ENCODE data around the gene MRPL39. TPM values are rescaled to one million over a fixed set of nuclear protein-coding genes. Genes with fewer than 3 reads are reported as not detected.
A peak's percentile ranks its signal among the peaks of the same experiment; 100 is the strongest.

Gene MRPL39
- total and polyA plus RNA-seq, 12 donors = 39.3 to 73.6 (median 52.7) TPM

DNA sequence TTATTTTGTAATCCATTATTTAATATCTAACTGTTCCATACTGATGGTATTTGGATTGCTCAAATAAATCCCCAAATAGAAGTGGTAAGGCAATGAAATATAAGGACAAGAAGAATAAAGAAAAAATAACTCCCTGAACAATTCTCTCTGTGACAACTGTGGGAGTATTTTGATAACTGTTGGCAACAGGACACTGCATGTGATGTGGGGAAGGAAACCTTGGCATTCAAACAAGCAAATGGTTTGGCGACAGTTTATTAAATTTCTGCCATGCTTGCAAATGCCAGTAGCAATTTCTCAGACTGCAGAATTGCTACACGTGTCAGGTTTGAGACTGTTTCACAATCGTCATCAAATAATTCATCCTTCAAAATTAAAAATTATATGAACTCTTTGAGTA is 8.6 kb upstream of the MRPL39 start:
- no peak for DNase-seq
- WGBS, 2 donors = 38 to 45% methylated on average over 3 of the region's 3 CpGs
- peak overlapping the region in 3 of 10 donors; percentile 34 to 64 (median 55) for H3K27ac ChIP-seq

GRCh38 chr21:25614441-25614840 is 7.2 kb upstream of the MRPL39 start:
- H3K36me3 ChIP-seq = no peaks in the 10 kb centered on the region
- peaks cover 0 to 15% (median 0%) of the 10 kb centered on the region in 9 donors for H3K4me1 ChIP-seq

More for the DNA sequence above, 8.6 kb upstream of the MRPL39 start:
- Histone ChIP-seq H3K4me1 (peaks cover 0 to 15% (median 0%) of the 10 kb centered on the region in 9 donors), H3K27me3 (no peaks in the 10 kb centered on the region), H3K4me3 (no peak overlapping the region), H3K36me3 (no peaks in the 10 kb centered on the region), H3K9me3 (no peaks in the 10 kb centered on the region)
- TF ChIP-seq, protein P1, sequence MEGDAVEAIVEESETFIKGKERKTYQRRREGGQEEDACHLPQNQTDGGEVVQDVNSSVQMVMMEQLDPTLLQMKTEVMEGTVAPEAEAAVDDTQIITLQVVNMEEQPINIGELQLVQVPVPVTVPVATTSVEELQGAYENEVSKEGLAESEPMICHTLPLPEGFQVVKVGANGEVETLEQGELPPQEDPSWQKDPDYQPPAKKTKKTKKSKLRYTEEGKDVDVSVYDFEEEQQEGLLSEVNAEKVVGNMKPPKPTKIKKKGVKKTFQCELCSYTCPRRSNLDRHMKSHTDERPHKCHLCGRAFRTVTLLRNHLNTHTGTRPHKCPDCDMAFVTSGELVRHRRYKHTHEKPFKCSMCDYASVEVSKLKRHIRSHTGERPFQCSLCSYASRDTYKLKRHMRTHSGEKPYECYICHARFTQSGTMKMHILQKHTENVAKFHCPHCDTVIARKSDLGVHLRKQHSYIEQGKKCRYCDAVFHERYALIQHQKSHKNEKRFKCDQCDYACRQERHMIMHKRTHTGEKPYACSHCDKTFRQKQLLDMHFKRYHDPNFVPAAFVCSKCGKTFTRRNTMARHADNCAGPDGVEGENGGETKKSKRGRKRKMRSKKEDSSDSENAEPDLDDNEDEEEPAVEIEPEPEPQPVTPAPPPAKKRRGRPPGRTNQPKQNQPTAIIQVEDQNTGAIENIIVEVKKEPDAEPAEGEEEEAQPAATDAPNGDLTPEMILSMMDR (IDR thresholded peaks at IDR 0.05) = no peak
- peak in 4 of 8 donors; percentile 54 to 69 (median 60) for ATAC-seq
- intact Hi-C loops (cut with DNase I) = loop anchor here in 1 of 10 donors (10.0 kb wide), 1 partner anchor 249 kb away; no protein-coding TSS in a partner anchor

GRCh38 chr21:25608044-25608737 is 910 bp upstream of the MRPL39 start:
- Histone ChIP-seq H3K27me3 (no peaks in the 10 kb centered on the region), H3K4me3 (peak overlapping the region; percentile 45 to 91 (median 82)), H3K9me3 (no peaks in the 10 kb centered on the region), H3K36me3 (peaks cover 0 to 31% (median 6%) of the 10 kb centered on the region in 9 donors), H3K27ac (peak overlapping the region in 8 of 10 donors; percentile 53 to 92 (median 80)), H3K4me1 (peaks cover 0 to 36% (median 25%) of the 10 kb centered on the region in 9 donors)
- WGBS, 2 donors = 8 to 9% methylated on average over 18 of the region's 18 CpGs
- intact Hi-C loops (cut with DNase I) = loop anchor here (1.0 to 10.0 kb wide), 12 partner anchors 31 to 277 kb away; partner anchors contain the start of genes JAM2 (in 3 of the 10), ATP5PF (in 1 of the 10) and GABPA (in 1 of the 10)
- TF ChIP-seq, protein P1 (IDR thresholded peaks at IDR 0.05) = peak; percentile 87 to 97 (median 94)
- peak; percentile 77 to 81 for DNase-seq
- peak; percentile 90 to 98 (median 96) for ATAC-seq

More at GRCh38 chr21:25614441-25614840, 7.2 kb upstream of the MRPL39 start:
- DNase-seq (no peak), ATAC-seq (no peak)
- Histone ChIP-seq H3K27ac (no peak overlapping the region), H3K4me3 (no peak overlapping the region), H3K27me3 (no peaks in the 10 kb centered on the region), H3K9me3 (no peaks in the 10 kb centered on the region)
- 88 to 100% methylated on average over 1 of the region's 1 CpG for WGBS, 2 donors
- intact Hi-C loops (cut with DNase I) = loop anchor here in 1 of 10 donors (10.0 kb wide), 1 partner anchor 250 kb away; no protein-coding TSS in a partner anchor
- TF ChIP-seq, protein P1 (IDR thresholded peaks at IDR 0.05) = no peak

DNA sequence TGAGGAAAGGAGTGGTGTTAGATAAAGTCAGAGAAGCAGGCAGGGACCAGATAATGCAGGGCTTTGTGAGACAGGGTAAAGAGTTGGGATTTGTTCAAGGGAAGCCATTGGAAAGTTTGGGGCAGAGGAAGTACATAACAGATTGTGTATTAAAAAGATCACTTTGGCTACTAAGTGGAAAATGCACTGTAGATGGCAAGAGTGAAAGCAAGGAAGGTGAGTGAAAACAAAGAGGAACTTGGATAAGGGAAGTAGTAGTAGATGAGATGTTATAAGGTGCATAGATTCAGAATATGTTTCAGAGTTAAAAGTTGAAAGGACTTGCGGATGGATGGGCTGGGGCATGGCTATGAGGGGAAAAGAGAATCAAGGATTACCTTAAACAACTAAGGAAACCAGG is 17.4 kb downstream of the MRPL39 start:
- no peaks in the 10 kb centered on the region for H3K9me3 ChIP-seq
- H3K27me3 ChIP-seq = no peaks in the 10 kb centered on the region
- no peaks in the 10 kb centered on the region for H3K4me1 ChIP-seq
- TF ChIP-seq, protein P1 (IDR thresholded peaks at IDR 0.05) = no peak
- DNase-seq = no peak
- ATAC-seq = no peak
- intact Hi-C loops (cut with DNase I) = no loop called here
- H3K4me3 ChIP-seq = no peak overlapping the region
- H3K27ac ChIP-seq = no peak overlapping the region
- 100% methylated on average over 1 of the region's 1 CpG for WGBS, 2 donors
- peaks cover 0 to 100% (median 35%) of the 10 kb centered on the region in 9 donors for H3K36me3 ChIP-seq

Data from heart right ventricle (tissue), 16 donors.